NT2/D1 (cell line): Measurements from ENCODE around the gene RGS9.
"Not testable (repeated sequence)": the region's sequence is repeated elsewhere in the genome, so short reads cannot be mapped to it uniquely, and the experiment has no call there.

Experiments
- YY1 ChIP-seq: IDR thresholded peaks from 2 replicates; pipeline ENCODE4 v1.6.1; 2011; ENCODE audit not compliant: insufficient read length, insufficient read depth
- ZNF274 ChIP-seq: IDR thresholded peaks from 2 replicates; pipeline ENCODE4 v1.6.1; 2011; ENCODE audit warnings: mild to moderate bottlenecking, low read depth, low read length

- not testable (repeated sequence) for TF ChIP-seq YY1, ZNF274
These were observed 70.3 kb downstream of the RGS9 start for GRCh38 chr17:65207448-65207847.
